Psoas muscle (tissue), 8 donors: ENCODE measurements around the gene ZNF281. TPM values are rescaled to one million over a fixed set of nuclear protein-coding genes. Genes with fewer than 3 reads are reported as not detected.

Experiments
- ATAC-seq, 4 donors: fragments of 200-7000 bp; cut with Tn5 transposase; one replicate each; pipeline ENCODE4 v1.9.1; 2020; ENCODE audit warnings: moderate library complexity in 3 of 4, mild to moderate bottlenecking in 2 of 4
- DNase-seq, 2 donors: peaks; one replicate each; pipeline ENCODE4 v3.0.0-alpha.2; 2020
- H3K27ac ChIP-seq: fragments of 200-600 bp; one replicate; pipeline ENCODE4 v1.8.0; 2022
- H3K27me3 ChIP-seq, 3 donors: fragments of 200-600 bp in 1 of 3; one replicate each; pipeline versions ENCODE4 v1.6.1 to v1.8.0; 2013 to 2022; ENCODE audit warnings: low read length in 2 of 3, mild to moderate bottlenecking in 2 of 3, moderate library complexity in 1 of 3; ENCODE audit not compliant: insufficient read depth in 3 of 3
- H3K36me3 ChIP-seq, 2 donors: fragments of 200-600 bp in 1 of 2; one replicate each; pipeline versions ENCODE4 v1.6.1 to v1.8.0; 2013 to 2022; ENCODE audit warnings: low read depth in 1 of 2, mild to moderate bottlenecking in 1 of 2, moderate library complexity in 1 of 2; ENCODE audit not compliant: insufficient read depth in 1 of 2
- H3K4me1 ChIP-seq: fragments of 200-600 bp; one replicate; pipeline ENCODE4 v1.8.0; 2022
- H3K4me3 ChIP-seq: fragments of 200-600 bp; one replicate; pipeline ENCODE4 v1.8.0; 2022; ENCODE audit warnings: mild to moderate bottlenecking
- H3K9me3 ChIP-seq: fragments of 200-600 bp; one replicate; pipeline ENCODE4 v1.8.0; 2022
- WGBS, 3 donors: extraction: QIAGEN DNeasy Blood & Tissue Kit; methylation state at CpG; one replicate each; pipeline versions ENCODE4 v1.1.6 to v1.1.7; 2013; 5-methylcytosine and 5-hydroxymethylcytosine counted together
- intact Hi-C, 2 donors: fragments of 100-400 bp; cut with DNase I; formaldehyde crosslinking; loops; one replicate each; pipeline versions ENCODE4 v1.11.0 to v1.14.2; 2022
- polyA plus RNA-seq, 3 donors: library from polyadenylated mRNA; stranded (reverse); fragments of 200-250 nt; gene quantifications; one replicate each; pipeline ENCODE4 v1.2.3, GENCODE V29; 2013
- total RNA-seq, 4 donors: library from RNA; stranded (reverse); fragmentation: NEBNext Ultra II Directional in 2 of 4; extraction: Animal tissue kit (Norgen Biotek cat#: 25700) in 2 of 4; gene quantifications; one replicate each; pipeline versions ENCODE4 v1.2.1 to v1.2.4, GENCODE V29; 2021 to 2023
- TF ChIP-seq, protein P1 (sequence below): fragments of 200-600 bp; IDR thresholded peaks from one replicate; pipeline ENCODE4 v1.8.0; 2022; ENCODE audit warnings: antibody characterized with exemption
- donor health status: healthy with polysubstance abuse.
- donor health status: DM: no; HTN: no; CAD: no; lungs with moderate emphysema.
- donor health status: Bipolar disorder and iron deficiency.
- donor health status: healthy.
- donor health status: DM: yes; HTN: yes; CAD: no.
- donor health status: DM: no; HTN: no; CAD: no.
- donor health status: DM: no; HTN: no; CAD: no.
- donor health status: DM: yes; HTN: yes; CAD: no.

Gene ZNF281
- total and polyA plus RNA-seq, 7 donors: 4.1 to 14.0 (median 10.4) TPM

DNA sequence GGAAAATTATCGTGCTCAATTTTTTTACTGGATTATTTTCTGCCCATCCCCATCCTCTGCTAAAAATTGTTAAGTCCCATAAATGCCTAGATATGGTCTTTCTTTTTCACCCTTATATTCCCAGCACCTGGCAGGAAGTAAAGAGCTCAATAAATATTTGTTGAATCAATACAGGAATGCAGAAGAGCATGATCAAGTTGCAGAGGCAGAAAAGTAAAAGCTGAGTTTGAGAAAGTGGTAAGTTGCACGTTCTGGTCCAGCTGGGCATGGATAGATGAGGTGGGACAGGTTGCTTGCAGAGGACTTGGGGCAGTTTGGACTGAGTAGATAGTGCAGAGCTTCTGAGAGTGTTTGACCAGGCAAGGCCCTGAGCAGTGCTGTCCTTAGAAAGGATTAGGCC, 40.1 kb downstream of the ZNF281 start:
- DNase-seq: no peak
- intact Hi-C loops: no loop called here

DNA sequence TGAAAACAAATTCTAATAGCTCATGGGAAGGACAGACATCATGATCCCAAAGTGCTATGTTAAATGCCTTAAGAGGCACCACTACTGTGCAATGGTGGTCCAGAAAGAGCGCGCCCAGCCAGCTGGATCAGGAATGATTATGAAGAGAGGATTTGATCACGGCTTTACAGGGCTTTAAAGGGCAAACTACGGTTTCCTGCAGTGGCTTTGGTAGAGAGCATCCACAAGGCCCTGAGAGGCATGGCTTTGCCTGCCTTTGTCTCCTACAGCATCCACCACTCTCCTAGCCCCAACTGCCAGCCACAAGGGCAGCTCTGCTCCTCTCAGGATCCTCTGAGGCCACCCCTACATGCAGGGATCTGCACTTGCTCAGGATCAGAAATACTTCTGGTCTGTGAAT, 40.7 kb downstream of the ZNF281 start:
- no peaks in the 10 kb centered on the region for H3K27me3 ChIP-seq
- no peak overlapping the region for H3K27ac ChIP-seq
- H3K36me3 ChIP-seq: no peaks in the 10 kb centered on the region
- no peak overlapping the region for H3K4me3 ChIP-seq
- no peak for ATAC-seq
- intact Hi-C loops: no loop called here
- TF ChIP-seq, protein P1, sequence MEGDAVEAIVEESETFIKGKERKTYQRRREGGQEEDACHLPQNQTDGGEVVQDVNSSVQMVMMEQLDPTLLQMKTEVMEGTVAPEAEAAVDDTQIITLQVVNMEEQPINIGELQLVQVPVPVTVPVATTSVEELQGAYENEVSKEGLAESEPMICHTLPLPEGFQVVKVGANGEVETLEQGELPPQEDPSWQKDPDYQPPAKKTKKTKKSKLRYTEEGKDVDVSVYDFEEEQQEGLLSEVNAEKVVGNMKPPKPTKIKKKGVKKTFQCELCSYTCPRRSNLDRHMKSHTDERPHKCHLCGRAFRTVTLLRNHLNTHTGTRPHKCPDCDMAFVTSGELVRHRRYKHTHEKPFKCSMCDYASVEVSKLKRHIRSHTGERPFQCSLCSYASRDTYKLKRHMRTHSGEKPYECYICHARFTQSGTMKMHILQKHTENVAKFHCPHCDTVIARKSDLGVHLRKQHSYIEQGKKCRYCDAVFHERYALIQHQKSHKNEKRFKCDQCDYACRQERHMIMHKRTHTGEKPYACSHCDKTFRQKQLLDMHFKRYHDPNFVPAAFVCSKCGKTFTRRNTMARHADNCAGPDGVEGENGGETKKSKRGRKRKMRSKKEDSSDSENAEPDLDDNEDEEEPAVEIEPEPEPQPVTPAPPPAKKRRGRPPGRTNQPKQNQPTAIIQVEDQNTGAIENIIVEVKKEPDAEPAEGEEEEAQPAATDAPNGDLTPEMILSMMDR: no peak
- peaks cover 3% of the 10 kb centered on the region for H3K4me1 ChIP-seq
- WGBS, 3 donors: 76 to 81% (median 80%) methylated on average over 4 of the region's 4 CpGs
- DNase-seq: no peak
- H3K9me3 ChIP-seq: no peaks in the 10 kb centered on the region

More for the DNA sequence above, 40.1 kb downstream of the ZNF281 start:
- Histone ChIP-seq H3K9me3 (no peaks in the 10 kb centered on the region), H3K4me1 (no peaks in the 10 kb centered on the region), H3K27ac (no peak overlapping the region), H3K4me3 (no peak overlapping the region), H3K27me3 (no peaks in the 10 kb centered on the region), H3K36me3 (no peaks in the 10 kb centered on the region)
- ATAC-seq: no peak
- TF ChIP-seq, protein P1: no peak
- WGBS, 3 donors: 68 to 77% (median 76%) methylated on average over 2 of the region's 2 CpGs

- Histone ChIP-seq H3K27me3 (no peaks in the 10 kb centered on the region), H3K27ac (no peak overlapping the region), H3K9me3 (no peaks in the 10 kb centered on the region), H3K4me1 (peaks cover 3% of the 10 kb centered on the region), H3K4me3 (no peak overlapping the region), H3K36me3 (no peaks in the 10 kb centered on the region)
- DNase-seq: no peak
- ATAC-seq: no peak
- TF ChIP-seq, protein P1: no peak
- intact Hi-C loops: no loop called here
- WGBS, 3 donors: 89 to 94% (median 93%) methylated on average over 6 of the region's 6 CpGs
These were observed 41.3 kb downstream of the ZNF281 start for GRCh38 chr1:200368556-200368955.

GRCh38 chr1:200367841-200368534, 41.8 kb downstream of the ZNF281 start:
- H3K27ac ChIP-seq: no peak overlapping the region
- DNase-seq (no peak), ATAC-seq (peak in 3 of 4 donors; percentile 40 to 71 (median 42))
- intact Hi-C loops: no loop called here
- H3K36me3 ChIP-seq: no peaks in the 10 kb centered on the region
- TF ChIP-seq, protein P1: no peak
- no peak overlapping the region for H3K4me3 ChIP-seq
- H3K4me1 ChIP-seq: peaks cover 3% of the 10 kb centered on the region
- H3K9me3 ChIP-seq: no peaks in the 10 kb centered on the region
- no peaks in the 10 kb centered on the region for H3K27me3 ChIP-seq
- WGBS, 3 donors: 84 to 86% (median 85%) methylated on average over 3 of the region's 3 CpGs
